HG03175 (cell line): ENCODE measurements around the gene TIMM23.
"Not testable (repeated sequence)": the region's sequence is repeated elsewhere in the genome, so short reads cannot be mapped to it uniquely, and the experiment has no call there.

ENCODE experiments used
- ATAC-seq: cut with Tn5 transposase; IDR thresholded peaks from one replicate; pipeline ENCODE4 v1.9.1; 2021; ENCODE audit warnings: mild to moderate bottlenecking, moderate library complexity; ENCODE audit not compliant: unreplicated experiment

The TIMM23 gene

GRCh38 chr10:45972106-45972812 lies at the start of gene TIMM23:
TSS of gene TIMM23 (plus strand) at chr10:45972489. CDS start at chr10:45972625, 136 bp downstream.
- ATAC-seq = peak; percentile 77

GRCh38 chr10:45926790-45927189 lies 45.5 kb upstream of the TIMM23 start:
- ATAC-seq = not testable (repeated sequence)

- ATAC-seq = not testable (repeated sequence)
These were observed 41.0 kb upstream of the TIMM23 start for GRCh38 chr10:45931305-45931704.

GRCh38 chr10:45934788-45935187 lies 37.5 kb upstream of the TIMM23 start:
- not testable (repeated sequence) for ATAC-seq

GRCh38 chr10:45939176-45939697 lies 33.1 kb upstream of the TIMM23 start:
- ATAC-seq = not testable (repeated sequence)

GRCh38 chr10:45941196-45941595 lies 31.1 kb upstream of the TIMM23 start:
- not testable (repeated sequence) for ATAC-seq

GRCh38 chr10:45945476-45945875 lies 26.8 kb upstream of the TIMM23 start:
- not testable (repeated sequence) for ATAC-seq

GRCh38 chr10:45947363-45947762 lies 24.9 kb upstream of the TIMM23 start:
- not testable (repeated sequence) for ATAC-seq

- ATAC-seq = not testable (repeated sequence)
These were observed 23.5 kb upstream of the TIMM23 start for GRCh38 chr10:45948801-45949200.

GRCh38 chr10:45954367-45954766 lies 17.9 kb upstream of the TIMM23 start:
- not testable (repeated sequence) for ATAC-seq

- not testable (repeated sequence) for ATAC-seq
These were observed 15.7 kb upstream of the TIMM23 start for GRCh38 chr10:45956634-45957033.

GRCh38 chr10:45957928-45958327 lies 14.4 kb upstream of the TIMM23 start:
- ATAC-seq = not testable (repeated sequence)

- ATAC-seq = not testable (repeated sequence)
These were observed 9.4 kb upstream of the TIMM23 start for GRCh38 chr10:45962686-45963452.

- not testable (repeated sequence) for ATAC-seq
These were observed 1.3 kb upstream of the TIMM23 start for GRCh38 chr10:45971019-45971418.

GRCh38 chr10:45971742-45972105 lies 565 bp upstream of the TIMM23 start:
- peak; percentile 51 for ATAC-seq

GRCh38 chr10:45972813-45973169 lies 502 bp downstream of the TIMM23 start:
- ATAC-seq = peak; percentile 21

- ATAC-seq = not testable (repeated sequence)
These were observed 1.8 kb downstream of the TIMM23 start for GRCh38 chr10:45974041-45974440.

- ATAC-seq = not testable (repeated sequence)
These were observed 6.3 kb downstream of the TIMM23 start for GRCh38 chr10:45978554-45978953.

- ATAC-seq = not testable (repeated sequence)
These were observed 9.1 kb downstream of the TIMM23 start for GRCh38 chr10:45981367-45981766.

GRCh38 chr10:45983538-45984186 lies 11.4 kb downstream of the TIMM23 start:
- ATAC-seq = not testable (repeated sequence)

GRCh38 chr10:45984473-45984872 lies 12.2 kb downstream of the TIMM23 start:
- not testable (repeated sequence) for ATAC-seq
